ENCODE results near the gene RABEP2. TPM values are rescaled to one million over a fixed set of nuclear protein-coding genes. Genes with fewer than 3 reads are reported as not detected.

Gene RABEP2
- total RNA-seq, 1 experiment from 2014 or later: 17.5 TPM

DNA sequence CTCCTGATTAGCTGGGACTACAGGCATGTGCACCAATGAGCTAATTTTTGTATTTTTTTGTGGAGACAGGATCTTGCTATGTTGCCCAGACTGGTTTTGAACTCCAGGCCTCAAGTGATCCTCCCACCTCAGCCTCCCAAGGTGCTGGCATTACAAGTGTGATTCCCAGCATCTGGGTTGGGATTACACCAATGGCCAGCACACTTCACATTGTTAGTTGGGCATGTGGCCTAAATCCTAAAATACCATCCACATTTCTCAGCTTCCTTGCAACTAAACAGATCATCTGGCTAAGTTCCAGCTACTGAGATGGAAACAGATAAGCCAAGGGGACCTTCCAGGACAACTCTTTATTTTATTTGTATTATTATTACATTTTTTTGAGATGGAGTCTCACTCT, 9.9 kb downstream of the RABEP2 start:
- H2BK120ac ChIP-seq (ENCODE audit: low read depth, low read length, poor library complexity, severe bottlenecking): no peak overlapping the region
- no peak overlapping the region for H3K56ac ChIP-seq (ENCODE audit: insufficient read length, low read depth, low read length)
- no peaks in the 10 kb centered on the region for H3K79me1 ChIP-seq (ENCODE audit: insufficient read depth, low read depth, low read length, poor library complexity, severe bottlenecking)
- Mint-ChIP-seq H3K36me3 (ENCODE audit: insufficient read depth in 1 of 3, low read depth in 3 of 3) (peaks cover 4 to 47% (median 31%) of the 10 kb centered on the region in 3 experiments; a peak in 5 of 7 replicates), H3K4me1 (no peaks in the 10 kb centered on the region), H3K27ac (peak overlapping the region in 1 of 3 experiments; percentile 10; a peak in 1 of 7 replicates), H3K9me3 (no peaks in the 10 kb centered on the region), H3K4me3 (no peak overlapping the region), H3K27me3 (ENCODE audit: low read depth) (no peaks in the 10 kb centered on the region)
- TF ChIP-seq, protein P1, sequence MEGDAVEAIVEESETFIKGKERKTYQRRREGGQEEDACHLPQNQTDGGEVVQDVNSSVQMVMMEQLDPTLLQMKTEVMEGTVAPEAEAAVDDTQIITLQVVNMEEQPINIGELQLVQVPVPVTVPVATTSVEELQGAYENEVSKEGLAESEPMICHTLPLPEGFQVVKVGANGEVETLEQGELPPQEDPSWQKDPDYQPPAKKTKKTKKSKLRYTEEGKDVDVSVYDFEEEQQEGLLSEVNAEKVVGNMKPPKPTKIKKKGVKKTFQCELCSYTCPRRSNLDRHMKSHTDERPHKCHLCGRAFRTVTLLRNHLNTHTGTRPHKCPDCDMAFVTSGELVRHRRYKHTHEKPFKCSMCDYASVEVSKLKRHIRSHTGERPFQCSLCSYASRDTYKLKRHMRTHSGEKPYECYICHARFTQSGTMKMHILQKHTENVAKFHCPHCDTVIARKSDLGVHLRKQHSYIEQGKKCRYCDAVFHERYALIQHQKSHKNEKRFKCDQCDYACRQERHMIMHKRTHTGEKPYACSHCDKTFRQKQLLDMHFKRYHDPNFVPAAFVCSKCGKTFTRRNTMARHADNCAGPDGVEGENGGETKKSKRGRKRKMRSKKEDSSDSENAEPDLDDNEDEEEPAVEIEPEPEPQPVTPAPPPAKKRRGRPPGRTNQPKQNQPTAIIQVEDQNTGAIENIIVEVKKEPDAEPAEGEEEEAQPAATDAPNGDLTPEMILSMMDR (conservative IDR thresholded peaks at IDR 0.05): no peak
- H3K9ac ChIP-seq (ENCODE audit: extremely low read depth, insufficient read length, low read length): no peak overlapping the region
- no peak overlapping the region for H2BK12ac ChIP-seq (ENCODE audit: insufficient read length, low read depth, low read length)
- no peak overlapping the region for H2BK20ac ChIP-seq (ENCODE audit: low read depth, low read length, poor library complexity, severe bottlenecking)
- no peak overlapping the region for H3K4me2 ChIP-seq (ENCODE audit: insufficient read depth, insufficient read length, low read length)
- H3K18ac ChIP-seq (ENCODE audit: insufficient read length, low read depth, low read length): no peak overlapping the region
- H2BK15ac ChIP-seq (ENCODE audit: low read depth, low read length): no peak overlapping the region
- no peaks in the 10 kb centered on the region for H3K4me1 ChIP-seq (ENCODE audit: insufficient read depth, low read length)
- H3K79me2 ChIP-seq (ENCODE audit: insufficient read depth, low read length): no peaks in the 10 kb centered on the region
- no peak overlapping the region for H3T11ph ChIP-seq (ENCODE audit: low read length)
- no peaks in the 10 kb centered on the region for H3K23me2 ChIP-seq (ENCODE audit: insufficient read length, low read depth, low read length, poor library complexity, severe bottlenecking)
- H4K5ac ChIP-seq (ENCODE audit: insufficient read length, low read depth, low read length): no peak overlapping the region
- no peaks in the 10 kb centered on the region for H3K27me3 ChIP-seq (ENCODE audit: insufficient read depth, low read length)
- DNase-seq: no peak
- no peaks in the 10 kb centered on the region for H4K20me1 ChIP-seq (ENCODE audit: control insufficient read depth, insufficient read depth, insufficient read length)
- H3K23ac ChIP-seq (ENCODE audit: insufficient read length, low read depth, low read length): no peak overlapping the region
- H4K8ac ChIP-seq (replicated peaks; ENCODE audit: insufficient read length, low read depth, low read length): no peak overlapping the region
- no peak overlapping the region for H3K27ac ChIP-seq (ENCODE audit: insufficient read length, low read depth, low read length)
- no peak overlapping the region for H2AFZ ChIP-seq (ENCODE audit: low read length)
- no peak overlapping the region for H2AK5ac ChIP-seq (ENCODE audit: insufficient read length, low read length)
- H3K14ac ChIP-seq (ENCODE audit: insufficient read depth, low read length): no peak overlapping the region
- no peaks in the 10 kb centered on the region for H3K9me3 ChIP-seq (ENCODE audit: control insufficient read depth, low read depth, low read length)
- no peak overlapping the region for H4K91ac ChIP-seq (ENCODE audit: insufficient read length, low read depth, low read length)
- H3K4ac ChIP-seq (ENCODE audit: low read depth, low read length): no peak overlapping the region
- H2BK5ac ChIP-seq (ENCODE audit: insufficient read length, low read length): no peak overlapping the region
